HuH-7.5 (cell line): ENCODE data around the gene FAM135A.
"Not testable (repeated sequence)": the region's sequence is repeated elsewhere in the genome, so short reads cannot be mapped to it uniquely, and the experiment has no call there.

Source experiments
- DNase-seq: peaks from one replicate; pipeline ENCODE4 v3.0.0; 2011; ENCODE audit warnings: low spot score

The FAM135A gene

GRCh38 chr6:70459699-70460098 is 46.4 kb downstream of the FAM135A start:
- not testable (repeated sequence) for DNase-seq

GRCh38 chr6:70470016-70470415 is 56.7 kb downstream of the FAM135A start:
- DNase-seq = no peak

GRCh38 chr6:70470510-70470909 is 57.2 kb downstream of the FAM135A start:
- DNase-seq = not testable (repeated sequence)

GRCh38 chr6:70474751-70475150 is 61.4 kb downstream of the FAM135A start:
- no peak for DNase-seq

GRCh38 chr6:70479236-70479635 is 65.9 kb downstream of the FAM135A start:
- DNase-seq = no peak

- DNase-seq = not testable (repeated sequence)
Measured at GRCh38 chr6:70486638-70487037, 73.3 kb downstream of the FAM135A start.

GRCh38 chr6:70489364-70489763 is 76.1 kb downstream of the FAM135A start:
- no peak for DNase-seq

- DNase-seq = no peak
Measured at GRCh38 chr6:70494833-70495232, 81.5 kb downstream of the FAM135A start.

GRCh38 chr6:70495790-70496189 is 82.5 kb downstream of the FAM135A start:
- DNase-seq = not testable (repeated sequence)

GRCh38 chr6:70502484-70502883 is 89.2 kb downstream of the FAM135A start:
- DNase-seq = no peak

- no peak for DNase-seq
Measured at GRCh38 chr6:70503813-70504465, 90.6 kb downstream of the FAM135A start.

GRCh38 chr6:70506321-70506720 is 93.0 kb downstream of the FAM135A start:
- DNase-seq = no peak

- DNase-seq = no peak
Measured at GRCh38 chr6:70507161-70507560, 93.9 kb downstream of the FAM135A start.

GRCh38 chr6:70508953-70509352 is 95.6 kb downstream of the FAM135A start:
- DNase-seq = no peak

- DNase-seq = no peak
Measured at GRCh38 chr6:70510600-70510999, 97.3 kb downstream of the FAM135A start.

GRCh38 chr6:70518723-70519122 is 105.4 kb downstream of the FAM135A start:
- no peak for DNase-seq

- DNase-seq = peak; percentile 5
Measured at GRCh38 chr6:70520575-70520974, 107.3 kb downstream of the FAM135A start.

- no peak for DNase-seq
Measured at GRCh38 chr6:70524721-70525286, 111.5 kb downstream of the FAM135A start.

GRCh38 chr6:70527071-70527737 is 113.9 kb downstream of the FAM135A start:
- DNase-seq = no peak

- no peak for DNase-seq
Measured at GRCh38 chr6:70530023-70530422, 116.7 kb downstream of the FAM135A start.

- DNase-seq = no peak
Measured at GRCh38 chr6:70531133-70531532, 117.8 kb downstream of the FAM135A start.

- no peak for DNase-seq
Measured at GRCh38 chr6:70537266-70537665, 124.0 kb downstream of the FAM135A start.

- no peak for DNase-seq
Measured at GRCh38 chr6:70538376-70538775, 125.1 kb downstream of the FAM135A start.

- no peak for DNase-seq
Measured at GRCh38 chr6:70547313-70547712, 134.0 kb downstream of the FAM135A start.
